ENCODE measurements around the gene RBM19. TPM values are rescaled to one million over a fixed set of nuclear protein-coding genes. Genes with fewer than 3 reads are reported as not detected.

Gene RBM19
- total and polyA plus RNA-seq, 2 of the 4 experiments (the other 2 are of a cell fraction), result 18.7 to 19.2 TPM

DNA sequence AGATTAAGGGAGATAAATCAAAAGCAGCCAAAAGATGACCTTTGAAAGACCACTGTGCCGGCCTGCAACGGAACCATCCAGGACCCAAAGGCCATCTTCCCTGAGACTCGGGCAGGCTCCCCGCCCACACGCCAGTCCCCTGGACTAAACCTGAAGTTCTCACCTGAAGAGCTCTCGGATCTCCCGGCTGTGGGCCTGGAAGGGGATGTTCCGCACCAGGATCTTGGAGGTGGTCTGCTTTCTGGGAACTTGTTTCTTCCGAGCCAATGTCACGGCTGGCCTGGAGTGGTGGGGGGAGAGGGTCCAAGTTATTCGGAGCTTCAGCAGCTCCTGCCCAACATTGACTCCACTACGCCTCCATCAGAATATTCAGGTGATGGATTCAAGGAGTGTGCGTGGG lies 51.3 kb downstream of the RBM19 start:
- H3K9me3 ChIP-seq (ENCODE audit: control insufficient read depth, insufficient read depth, low read length), result no peaks in the 10 kb centered on the region
- H3K4ac ChIP-seq (ENCODE audit: low read depth, low read length), result no peak overlapping the region
- ATAC-seq (ENCODE audit: low read depth), result no peak
- H3K9me1 ChIP-seq (ENCODE audit: insufficient read depth, low read length), result no peaks in the 10 kb centered on the region
- in situ Hi-C loops (cut with MboI; ENCODE audit: low sequenced_read_pairs), result loop anchor here (5.0 to 10.0 kb wide), 2 partner anchors 453 to 600 kb away; no protein-coding TSS in a partner anchor
- no peak overlapping the region for H3K9ac ChIP-seq (ENCODE audit: low read depth, low read length)
- H2BK120ac ChIP-seq (ENCODE audit: low read depth, low read length), result no peak overlapping the region
- H3K4me2 ChIP-seq (ENCODE audit: low read depth, low read length), result no peak overlapping the region
- no peak overlapping the region for H2AFZ ChIP-seq (replicated peaks; ENCODE audit: low read length, poor library complexity)
- H2BK15ac ChIP-seq (ENCODE audit: low read depth, low read length), result no peak overlapping the region
- WGBS, 2 experiments (ENCODE audit: extremely low coverage in 2 of 2, insufficient read length in 1 of 2), result 90% methylated on average over 2 of the region's 13 CpGs; no CpG with 5 or more reads in 1 of the 2 experiments
- no peak overlapping the region for H3K27ac ChIP-seq (ENCODE audit: insufficient read depth, low read length)
- BruUV-seq (replicated peaks), result no TSS peak
- no peak overlapping the region for H2AK9ac ChIP-seq (replicated peaks; ENCODE audit: low read depth, low read length, poor library complexity)
- no peak overlapping the region for H3K14ac ChIP-seq (replicated peaks; ENCODE audit: low read depth, low read length)
- no peak overlapping the region for H2BK20ac ChIP-seq (ENCODE audit: low read depth, low read length)
- H3K4me1 ChIP-seq (ENCODE audit: control insufficient read depth, insufficient read depth, low read length), result no peaks in the 10 kb centered on the region
- intact Hi-C loops (cut with micrococcal nuclease), result loop anchor here (5.0 kb wide), 1 partner anchor 718 kb away; no protein-coding TSS in a partner anchor
- H4K20me1 ChIP-seq (ENCODE audit: insufficient read depth, low read length), result no peaks in the 10 kb centered on the region; the same call in 1 of the 2 replicates
- H3K23ac ChIP-seq (ENCODE audit: low read depth, low read length), result no peak overlapping the region
- H3K4me3 ChIP-seq (ENCODE audit: insufficient read depth, low read depth, low read length), result no peak overlapping the region
- dilution Hi-C loops (cut with HindIII; ENCODE audit: low sequenced_read_pairs, unreplicated experiment), result no loop called here
- H3K18ac ChIP-seq (ENCODE audit: low read depth, low read length), result no peak overlapping the region
- no peak overlapping the region for H4K91ac ChIP-seq (ENCODE audit: insufficient read depth, low read depth, low read length)
- no peak for TF ChIP-seq BHLHE40 (IDR thresholded peaks at IDR 0.05; ENCODE audit: low read depth, low read length)
- TF ChIP-seq RFX5 (IDR thresholded peaks at IDR 0.05; ENCODE audit: low read depth, low read length), result no peak
- TF ChIP-seq MAFK (IDR thresholded peaks at IDR 0.05; ENCODE audit: low read depth, low read length), result no peak
- no peak for TF ChIP-seq NFE2L2 (IDR thresholded peaks at IDR 0.05; ENCODE audit: low read depth, low read length)
- no peak for TF ChIP-seq SMC3 (IDR thresholded peaks at IDR 0.05; ENCODE audit: low read depth, low read length)
- TF ChIP-seq MXI1 (IDR thresholded peaks at IDR 0.05; ENCODE audit: borderline replicate concordance, low read depth, low read length), result no peak
- TF ChIP-seq CHD1 (IDR thresholded peaks at IDR 0.05; ENCODE audit: low read depth, low read length), result no peak
- no peak for TF ChIP-seq POLR2A (IDR thresholded peaks at IDR 0.05; ENCODE audit: low read depth, low read length)
- no peak for TF ChIP-seq CEBPB (IDR thresholded peaks at IDR 0.05; ENCODE audit: low read depth, low read length)
- TF ChIP-seq RCOR1 (IDR thresholded peaks at IDR 0.05; ENCODE audit: insufficient replicate concordance, low read length), result no peak
- no peak for TF ChIP-seq RAD21 (IDR thresholded peaks at IDR 0.05; ENCODE audit: low read length)
- no peaks in the 10 kb centered on the region for H3K27me3 ChIP-seq (ENCODE audit: control insufficient read depth, insufficient read depth, low read length)
- no peaks in the 10 kb centered on the region for H3K79me1 ChIP-seq (ENCODE audit: low read depth in 1 of 2, low read length in 2 of 2)
- no peak for DNase-seq
- H4K5ac ChIP-seq (ENCODE audit: low read depth, low read length), result no peak overlapping the region
- no peak overlapping the region for H2BK5ac ChIP-seq (ENCODE audit: low read depth, low read length, poor library complexity, severe bottlenecking)
- ChIA-PET POLR2A (ENCODE audit: unreplicated experiment) (no interaction called here), CTCF (no interaction called here)
- no peak overlapping the region for H2AK5ac ChIP-seq (ENCODE audit: low read depth, low read length)
- no peak overlapping the region for H3K56ac ChIP-seq (ENCODE audit: extremely low read depth, insufficient read depth, low read length)
- H3K36me3 ChIP-seq (ENCODE audit: control insufficient read depth, insufficient read depth, low read length), result peaks cover 11% of the 10 kb centered on the region
- no peak overlapping the region for H4K8ac ChIP-seq (ENCODE audit: low read depth in 2 of 2, low read length in 2 of 2)
